HG03095 (cell line): ENCODE results near the gene CRHR1.

Source experiments
- ATAC-seq: cut with Tn5 transposase; IDR thresholded peaks from one replicate; pipeline ENCODE4 v1.9.1; 2021; ENCODE audit warnings: moderate library complexity; ENCODE audit not compliant: unreplicated experiment

Gene CRHR1

DNA sequence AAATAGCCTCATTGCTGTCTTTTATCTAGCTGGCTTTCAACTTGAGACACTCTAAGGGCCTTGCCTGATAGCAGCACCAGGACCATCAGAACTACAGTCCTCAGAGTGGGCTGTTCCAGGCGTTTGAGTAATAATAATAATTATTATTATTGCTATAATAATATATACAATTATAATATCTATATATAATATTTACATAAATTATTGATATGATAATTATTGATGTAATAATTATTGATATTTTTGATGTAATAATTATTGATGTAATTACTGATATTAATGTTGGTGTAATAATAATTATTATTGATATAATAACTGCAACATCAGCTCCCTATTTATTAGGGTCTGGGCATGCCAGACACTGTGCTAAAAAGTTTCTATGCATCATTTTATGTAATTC lies 25.6 kb upstream of the CRHR1 start:
- ATAC-seq = no peak

DNA sequence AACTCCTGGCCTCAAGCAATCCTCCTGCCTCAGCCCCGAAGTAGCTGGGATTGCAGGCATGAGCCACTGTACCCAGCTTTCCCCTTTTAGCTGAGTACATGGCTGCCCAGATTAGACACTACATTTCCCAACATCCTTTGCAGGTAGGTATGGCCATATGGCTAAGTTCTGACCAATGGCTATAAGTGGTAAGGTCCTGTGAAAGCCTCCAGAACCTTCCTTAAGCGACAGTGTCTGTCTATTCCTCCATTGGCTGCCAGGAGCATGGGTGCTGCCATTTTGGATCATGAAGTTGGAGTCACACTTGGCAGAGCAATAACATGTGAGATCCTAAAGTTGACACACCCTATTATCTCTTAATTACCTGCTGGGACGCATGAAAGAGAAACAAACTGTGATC lies 24.4 kb upstream of the CRHR1 start:
- ATAC-seq = no peak

DNA sequence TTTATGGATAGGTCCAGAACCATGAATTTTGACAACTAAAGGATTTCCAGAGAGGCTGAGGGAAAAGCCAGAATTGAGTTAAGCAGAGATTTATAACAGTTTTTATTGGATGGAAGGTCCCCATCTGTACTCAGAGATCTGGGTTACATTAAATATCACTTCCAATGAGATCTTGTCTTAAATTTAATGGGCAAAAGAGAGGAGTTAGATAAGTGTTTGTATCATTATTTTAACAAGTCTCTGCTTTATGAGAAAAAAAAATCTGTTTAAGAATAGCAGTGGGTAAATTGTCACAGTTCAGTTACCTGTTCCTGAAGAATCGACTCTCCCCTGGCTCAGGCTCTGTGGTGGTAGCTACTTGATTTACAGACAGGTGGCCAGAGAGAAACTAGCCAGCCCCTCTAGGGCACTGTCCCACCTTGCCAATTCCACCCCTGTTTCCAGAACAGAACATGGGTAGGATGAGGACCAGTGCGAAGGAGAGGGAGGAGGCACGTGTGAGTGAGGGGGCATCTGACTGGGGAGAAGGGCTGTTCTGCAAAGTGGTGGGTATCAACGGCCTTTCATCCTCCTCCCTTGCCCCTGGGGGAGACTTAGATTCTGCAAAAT lies 22.1 kb upstream of the CRHR1 start:
- no peak for ATAC-seq

DNA sequence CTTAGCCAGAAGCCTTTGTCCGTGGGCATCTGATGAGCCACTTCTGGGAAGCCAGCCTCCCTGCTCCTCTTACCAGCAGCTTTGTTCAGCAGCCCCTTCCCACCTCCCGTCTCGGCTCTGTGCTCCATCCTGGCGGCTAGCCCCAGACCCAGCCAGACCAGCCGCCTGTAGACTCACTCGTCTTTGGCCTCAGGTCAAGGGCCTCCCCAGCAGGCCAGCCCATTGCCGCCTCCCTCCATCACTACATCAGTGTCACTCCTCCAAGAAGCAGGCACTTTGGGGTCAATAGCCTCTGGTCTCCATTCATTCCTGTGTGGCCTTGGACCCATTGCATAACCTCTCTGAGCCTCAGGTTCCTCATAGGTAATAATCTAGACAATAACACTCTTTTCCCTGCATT lies 20.9 kb upstream of the CRHR1 start:
- ATAC-seq = no peak

DNA sequence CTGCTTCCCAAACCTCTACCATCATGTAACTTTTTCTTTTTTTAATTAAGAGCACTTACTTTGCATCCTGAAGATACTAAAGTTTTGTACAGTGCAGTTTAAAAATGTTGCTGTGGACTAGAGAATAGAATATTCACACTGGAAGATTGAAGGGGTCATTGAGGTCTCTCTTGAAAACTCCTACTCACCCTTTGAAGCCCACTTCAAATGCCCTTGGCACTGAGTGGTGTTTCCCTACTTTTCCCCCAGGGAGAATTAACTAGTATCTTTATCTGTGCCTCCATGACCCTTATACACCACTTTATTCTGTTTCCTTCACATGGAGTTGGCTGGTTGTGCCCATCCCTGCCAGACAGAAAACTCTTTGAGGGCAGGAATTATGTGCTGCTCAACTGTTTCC lies 19.6 kb upstream of the CRHR1 start:
- ATAC-seq = no peak

DNA sequence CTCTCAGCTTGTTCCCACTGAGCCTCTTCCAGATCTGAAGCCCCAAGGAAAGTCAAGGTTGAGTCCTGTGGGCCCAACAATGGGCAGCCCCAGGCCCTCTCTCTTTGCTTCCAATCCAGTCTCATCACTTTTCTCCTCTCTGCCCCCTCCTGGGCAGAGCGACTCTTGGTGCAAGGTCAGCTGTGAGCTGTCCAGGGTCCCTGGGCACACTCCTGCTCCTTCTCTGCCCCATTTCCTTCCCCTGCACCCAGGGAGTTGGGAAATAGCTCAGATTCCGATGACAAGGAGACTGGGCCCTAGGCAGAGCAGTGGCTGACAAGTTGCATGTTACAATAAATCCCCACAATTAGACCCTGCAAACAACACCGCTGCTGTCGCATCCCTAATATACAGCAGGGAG lies 16.1 kb upstream of the CRHR1 start:
- ATAC-seq = no peak

DNA sequence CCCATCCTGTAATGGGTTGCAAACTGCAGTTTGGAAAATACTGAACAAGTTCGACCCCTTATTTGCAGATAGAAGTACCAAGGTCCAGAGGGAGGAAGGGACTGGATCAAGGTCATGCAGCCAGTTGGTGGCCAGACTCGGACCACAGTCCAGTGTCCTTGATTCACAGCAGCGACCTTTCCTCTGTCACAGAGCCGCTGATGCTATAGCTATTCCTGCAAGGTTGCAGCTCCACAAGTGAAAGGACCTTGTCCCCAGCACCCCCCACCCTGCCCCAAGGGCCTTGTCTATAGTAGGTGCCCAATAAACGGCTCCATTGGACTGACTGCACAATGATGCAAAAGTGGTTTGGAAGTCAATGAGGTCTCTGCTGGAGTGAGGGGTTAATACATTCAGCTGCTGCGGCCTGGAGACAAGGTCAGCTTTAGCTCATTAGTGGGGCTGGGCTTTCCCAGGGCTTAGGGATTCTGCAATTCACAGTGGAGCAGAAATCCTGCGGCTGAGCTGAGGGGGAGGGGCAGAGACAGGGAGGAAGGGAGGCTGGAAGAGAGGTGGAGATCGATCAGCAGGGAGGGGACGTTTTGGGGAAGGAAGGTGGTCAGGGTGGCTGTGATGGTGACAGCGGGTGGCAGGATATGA lies 13.4 kb upstream of the CRHR1 start:
- no peak for ATAC-seq

DNA sequence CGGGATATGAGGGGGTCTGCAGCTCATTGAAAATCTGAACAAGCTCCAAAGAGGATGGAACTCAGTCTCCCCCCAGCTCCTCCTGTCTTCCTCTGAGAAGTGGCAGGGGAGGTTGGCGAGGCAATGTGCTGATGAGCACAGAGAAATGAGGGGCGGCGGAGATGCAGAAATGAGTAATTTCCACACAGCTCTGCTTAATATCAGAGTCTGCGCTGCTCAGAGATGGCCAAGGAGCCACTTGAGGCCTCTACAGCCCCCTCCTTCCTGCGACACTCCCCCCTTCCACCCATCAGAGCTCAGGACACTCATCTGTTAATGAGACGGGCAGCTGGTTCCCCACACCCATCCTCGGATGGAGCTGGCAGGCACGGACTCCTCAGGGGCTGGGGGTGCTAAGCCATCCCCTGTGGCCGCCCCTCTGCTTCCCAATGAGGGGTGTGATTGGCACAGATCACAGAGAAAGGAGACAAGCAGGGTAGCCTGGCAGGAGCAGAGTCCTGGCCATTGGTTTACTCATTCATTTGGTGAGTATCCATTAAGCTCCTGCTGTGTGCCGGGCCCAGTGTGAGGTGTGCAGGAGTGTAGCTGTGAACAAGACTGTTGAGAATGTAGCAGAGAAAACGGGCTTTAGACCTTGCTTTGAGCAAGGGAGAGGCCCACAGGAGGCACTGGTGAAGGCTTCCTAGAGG lies 12.7 kb upstream of the CRHR1 start:
- no peak for ATAC-seq

DNA sequence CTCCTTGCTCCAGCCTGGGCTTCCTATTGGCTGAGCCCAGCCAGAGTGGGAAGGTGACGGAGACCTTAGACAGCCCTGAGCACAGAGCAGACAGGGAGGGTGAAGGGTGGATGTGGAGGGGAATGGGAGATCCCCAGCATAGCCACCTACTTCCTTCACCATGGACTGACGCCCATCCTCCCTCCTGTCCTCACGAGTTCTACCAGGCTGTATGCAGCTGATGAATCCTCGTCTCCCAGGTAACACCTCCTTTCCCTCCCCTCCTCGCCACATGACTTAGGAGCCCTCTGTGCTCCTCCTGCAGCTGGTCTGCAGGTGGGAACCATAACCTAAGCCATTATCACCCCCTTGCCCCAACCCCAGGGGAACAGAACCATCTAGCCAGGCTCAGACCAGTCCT lies 9.0 kb upstream of the CRHR1 start:
- ATAC-seq = no peak

DNA sequence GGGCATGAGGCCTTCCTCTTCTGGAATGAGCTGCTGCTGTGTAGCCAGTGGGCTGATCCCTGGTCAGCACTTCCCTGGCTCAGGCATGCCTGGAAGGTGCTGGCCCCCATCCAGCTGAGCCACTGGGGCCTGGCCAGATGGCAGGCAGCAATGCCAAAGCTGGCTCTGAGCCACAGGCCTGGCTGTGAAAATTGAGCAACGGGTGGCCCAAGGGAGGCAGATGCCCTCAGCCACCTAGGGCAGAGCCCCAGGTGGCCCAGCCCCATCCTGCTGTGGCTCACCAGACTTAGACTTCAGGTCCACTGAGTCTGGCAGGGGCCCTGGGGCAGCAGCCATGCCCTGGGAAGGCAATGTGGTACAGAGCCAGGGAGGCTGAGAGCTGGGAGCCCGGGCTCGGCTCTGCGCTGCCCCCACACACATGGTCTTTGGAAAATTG lies 8.5 kb upstream of the CRHR1 start:
- ATAC-seq = no peak

DNA sequence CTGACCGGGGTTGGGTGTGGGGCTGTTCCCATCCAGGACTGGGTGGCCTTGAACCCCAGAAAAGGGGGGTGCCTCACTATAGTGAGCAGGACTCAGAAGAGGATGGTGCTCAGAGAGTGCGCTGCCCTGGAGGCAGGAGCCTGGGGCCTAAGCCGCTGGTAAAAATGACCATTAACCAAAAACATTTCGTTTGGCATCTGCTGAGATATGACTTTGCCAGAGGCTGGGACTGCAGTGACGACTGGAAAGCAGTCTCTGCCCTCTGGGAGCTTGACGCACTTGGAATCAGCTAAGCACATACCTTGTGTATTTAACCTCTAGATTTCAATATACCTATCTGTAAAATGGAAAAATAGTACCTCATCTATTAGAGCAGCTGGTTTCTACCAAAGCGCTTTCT lies 7.2 kb upstream of the CRHR1 start:
- no peak for ATAC-seq

DNA sequence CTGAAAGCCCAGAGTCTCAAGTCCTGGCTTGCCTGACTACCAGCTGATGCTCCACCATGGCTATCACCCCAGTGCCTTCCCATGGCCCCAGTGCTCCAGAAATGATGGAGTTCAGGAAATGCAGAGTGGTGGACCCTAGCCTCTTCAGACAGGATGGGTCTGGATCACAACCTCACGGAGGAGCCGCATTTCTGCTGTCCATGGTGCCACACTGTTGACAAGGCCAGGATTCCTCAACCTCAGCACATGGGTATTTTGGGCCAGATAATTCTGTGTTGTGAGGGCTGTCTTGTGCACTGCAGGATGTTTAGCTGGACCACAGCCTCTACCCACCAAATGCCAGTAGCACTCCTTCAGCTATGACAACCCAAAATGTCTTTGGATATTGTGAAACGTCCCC lies 6.7 kb upstream of the CRHR1 start:
- no peak for ATAC-seq

DNA sequence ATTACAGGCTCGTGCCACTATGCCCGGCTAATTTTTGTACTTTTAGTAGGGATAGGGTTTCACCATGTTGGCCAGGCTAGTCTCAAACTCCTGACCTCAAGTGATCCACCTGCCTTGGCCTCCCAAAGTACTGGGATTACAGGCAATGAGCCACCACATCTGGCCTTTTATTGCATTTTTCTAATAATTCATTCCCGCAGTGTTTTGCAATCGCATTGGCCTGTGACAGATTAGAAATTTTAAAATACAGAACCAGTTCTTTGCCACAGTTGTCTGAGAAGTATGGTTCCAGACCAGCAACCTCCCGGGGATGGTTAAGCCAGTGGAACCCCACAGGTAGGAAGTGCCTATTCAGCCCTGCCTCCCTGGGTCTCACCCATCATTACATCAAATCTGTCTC lies 3.2 kb upstream of the CRHR1 start:
- no peak for ATAC-seq

DNA sequence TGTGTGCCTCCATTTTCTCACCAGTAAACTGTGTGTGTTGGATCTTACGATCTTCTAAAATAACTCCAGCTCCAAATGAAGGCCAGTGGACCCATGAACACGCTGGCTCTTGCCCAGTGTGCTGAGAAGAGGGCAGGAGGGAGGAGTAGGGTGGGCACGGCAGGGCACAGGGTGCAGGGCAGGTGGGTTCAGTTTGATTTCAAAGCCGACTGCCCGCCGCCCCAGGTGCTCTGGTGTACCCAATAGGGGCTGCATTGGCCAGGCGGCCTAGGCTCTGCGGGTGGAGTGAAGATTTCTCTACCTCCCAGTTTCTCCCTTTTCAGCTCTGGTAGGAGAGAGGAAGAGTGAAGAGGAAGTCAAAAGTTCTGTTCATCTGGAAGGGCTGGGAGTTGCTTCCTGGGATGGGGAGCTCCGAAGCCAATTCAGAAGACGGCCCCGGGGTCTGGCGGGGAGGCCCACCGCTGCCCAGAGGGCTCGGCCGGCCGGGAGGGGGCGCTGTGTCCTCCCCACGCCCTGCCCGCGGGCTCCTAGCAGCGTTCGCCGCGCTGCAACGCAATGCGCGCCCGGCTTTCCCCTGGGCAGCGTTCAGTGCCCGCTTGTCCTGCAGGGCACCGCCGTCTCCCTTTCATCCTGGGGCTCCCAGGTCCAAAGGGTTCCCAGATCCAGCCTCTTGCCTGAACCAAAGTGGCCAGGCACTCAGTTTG lies 1.1 kb upstream of the CRHR1 start:
- ATAC-seq = no peak

DNA sequence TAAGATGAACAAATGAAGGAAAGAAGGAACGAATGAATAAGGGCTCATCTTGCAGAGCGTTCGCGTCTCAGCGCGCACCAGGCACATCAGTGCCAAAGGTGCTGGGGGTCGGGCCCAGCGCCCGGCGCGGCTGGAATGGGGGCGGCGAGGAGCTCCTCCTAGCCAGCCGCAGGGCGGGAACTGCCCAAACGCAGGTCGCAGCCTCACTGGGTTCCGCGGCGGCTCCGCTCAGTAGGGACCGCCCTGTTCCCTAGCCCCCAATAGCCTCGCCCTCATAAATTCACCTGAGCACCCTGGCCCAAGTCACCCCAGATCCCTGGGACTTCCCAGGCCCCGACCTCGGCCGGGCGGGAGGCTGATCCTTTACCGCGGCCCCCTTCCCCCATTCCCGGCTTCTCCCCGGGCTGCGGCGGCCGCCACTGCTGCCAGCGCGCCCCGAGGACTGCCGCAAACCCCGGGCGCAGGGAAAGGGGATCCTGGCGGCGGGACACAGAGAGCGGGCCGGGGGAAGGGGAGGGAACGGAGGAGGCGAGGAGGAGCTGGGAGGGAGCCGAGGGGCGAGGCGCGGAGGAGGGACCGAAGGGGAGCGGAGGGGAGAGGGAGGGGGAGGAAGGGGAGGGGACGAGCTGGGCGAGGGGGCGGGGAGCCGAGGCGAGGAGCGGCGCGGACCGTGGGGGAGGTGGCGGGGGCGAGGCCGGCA lies 377 bp upstream of the CRHR1 start:
- ATAC-seq = no peak

DNA sequence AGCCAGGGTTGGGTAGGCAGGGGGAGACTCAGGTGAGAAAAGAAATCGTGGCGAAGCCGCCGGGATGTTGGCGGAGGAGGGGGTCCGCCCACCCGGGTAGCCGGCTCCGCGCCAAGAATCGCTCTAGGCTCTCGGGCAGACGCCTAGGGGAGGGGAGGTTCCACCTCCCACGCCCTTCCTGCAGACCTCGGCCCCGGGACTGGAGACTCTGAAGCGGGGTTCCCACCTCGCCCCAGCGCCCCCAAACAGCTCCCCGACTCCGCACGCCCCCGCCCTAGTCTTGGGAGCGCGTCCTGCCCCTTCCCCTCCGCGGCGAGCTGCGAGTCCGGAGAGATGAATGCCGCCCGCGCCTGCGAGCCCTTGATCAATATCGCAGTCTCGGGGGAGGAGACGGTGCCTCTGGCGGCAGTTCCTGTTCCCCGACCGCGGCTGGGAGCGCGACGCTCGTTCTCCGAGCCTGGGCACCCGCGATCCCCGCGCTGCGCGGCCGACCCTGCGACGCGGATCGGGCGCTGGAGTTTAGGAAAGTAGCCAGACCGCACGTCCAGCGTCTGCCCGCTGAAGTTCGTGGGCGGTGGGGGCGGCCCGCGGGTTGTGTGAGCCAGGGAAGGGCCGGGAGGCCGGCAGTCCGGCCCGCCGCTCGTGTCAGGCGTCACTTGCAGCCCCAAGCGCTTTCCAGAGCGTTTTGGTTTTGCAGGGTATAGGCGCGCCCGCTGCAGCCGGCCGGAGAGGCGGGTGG lies 790 bp downstream of the CRHR1 start:
- ATAC-seq = no peak

DNA sequence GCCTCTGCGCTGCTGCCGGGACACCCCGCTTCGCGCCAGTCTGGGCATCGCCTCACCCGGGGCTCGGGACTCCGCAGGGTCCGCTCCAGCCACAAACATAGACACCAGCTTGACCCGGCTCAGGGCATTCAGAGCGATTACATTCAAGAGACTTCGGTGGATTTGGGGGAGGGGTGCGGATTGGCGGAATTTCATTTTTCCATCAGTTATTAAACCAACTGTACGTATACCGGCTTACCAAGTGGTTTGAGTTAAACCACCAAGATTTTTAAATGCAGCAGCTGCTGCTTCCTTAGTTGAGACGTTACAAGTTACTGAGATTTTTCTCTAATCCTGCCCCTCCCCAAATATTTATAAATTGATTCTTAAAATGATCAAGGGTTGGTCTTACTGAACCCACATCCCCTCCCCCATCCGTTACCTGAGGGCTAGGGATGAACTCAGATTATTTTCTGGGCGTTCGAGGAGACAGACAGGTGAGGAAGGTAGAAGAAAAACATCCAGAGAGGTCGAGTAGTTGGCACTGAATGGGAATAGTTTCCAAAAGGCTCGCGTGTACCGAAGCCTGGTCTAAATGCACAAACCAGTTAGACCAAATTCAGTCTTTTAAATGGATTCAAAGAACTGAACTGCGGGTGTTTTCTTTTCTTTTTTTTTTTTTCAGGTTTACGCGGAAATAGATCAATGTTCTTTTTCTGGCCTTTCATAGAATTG lies 1.5 kb downstream of the CRHR1 start:
- ATAC-seq = no peak

DNA sequence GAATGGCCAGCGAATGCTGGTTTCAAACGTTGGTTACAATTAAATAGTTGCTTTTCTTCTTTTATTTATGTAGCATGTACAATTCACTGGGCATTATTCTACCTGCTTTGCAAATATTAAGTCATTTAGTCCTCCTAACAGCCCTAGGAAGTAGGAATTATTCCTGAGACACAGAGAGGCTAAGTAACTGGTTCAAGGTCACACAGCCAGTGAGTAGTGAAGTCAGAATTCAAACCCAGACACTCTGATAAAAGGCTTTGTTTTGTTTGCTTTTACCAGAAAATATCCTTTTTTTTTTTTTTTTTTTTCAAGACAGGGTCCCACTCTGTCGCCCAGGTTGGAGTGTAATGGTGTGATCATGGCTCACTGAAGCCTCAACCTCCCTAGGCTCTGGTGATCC lies 2.2 kb downstream of the CRHR1 start:
- ATAC-seq = no peak

DNA sequence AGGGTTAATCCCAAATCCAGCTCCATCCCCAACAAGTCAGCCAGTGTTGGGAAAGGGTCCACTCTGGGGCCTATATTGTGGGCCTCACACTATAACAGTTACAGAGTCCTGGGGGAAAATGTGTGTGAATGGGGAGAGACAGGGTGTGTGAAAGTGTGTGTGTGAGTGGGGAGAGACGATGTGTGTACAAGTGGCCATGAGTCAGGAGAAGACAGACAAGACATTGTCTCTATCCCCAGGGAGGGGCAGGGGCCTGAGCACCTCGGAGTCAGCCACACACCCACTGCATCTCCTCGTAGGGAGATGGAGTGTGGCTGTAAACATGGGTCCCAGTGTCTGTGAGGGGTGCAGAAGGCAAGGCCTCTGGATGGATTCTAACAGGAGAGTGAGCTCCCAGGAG lies 2.9 kb downstream of the CRHR1 start:
- no peak for ATAC-seq

DNA sequence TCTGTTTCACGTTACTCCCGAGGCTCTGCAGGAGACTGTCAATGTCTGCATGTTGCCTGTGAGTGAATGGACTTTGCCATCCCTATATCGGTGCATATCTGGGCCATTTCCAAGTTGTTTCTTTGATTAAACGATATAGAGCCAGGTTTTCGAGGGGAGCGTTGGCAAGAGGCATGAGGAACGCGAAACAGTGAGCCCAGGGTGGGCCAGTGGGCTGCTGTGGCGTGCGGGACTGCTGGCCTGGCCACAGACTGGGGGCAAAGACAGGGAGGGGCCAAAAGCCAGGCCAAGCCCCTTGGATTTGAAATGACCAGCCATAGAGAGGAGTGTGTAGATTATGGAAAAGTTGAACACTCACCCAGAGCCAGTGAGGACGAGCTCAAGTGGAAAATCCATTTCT lies 3.5 kb downstream of the CRHR1 start:
- ATAC-seq = no peak
